B cell (primary cell): Measurements from ENCODE around the gene KHDC4. TPM values are rescaled to one million over a fixed set of nuclear protein-coding genes. Genes with fewer than 3 reads are reported as not detected.
A peak's percentile ranks its signal among the peaks of the same experiment; 100 is the strongest.

Source experiments
- ATAC-seq: fragments of 200-7000 bp; cut with Tn5 transposase; one replicate; pipeline ENCODE4 v1.10.0; 2021; ENCODE audit warnings: low read depth, mild to moderate bottlenecking, moderate number of reproducible peaks, moderate library complexity
- CTCF ChIA-PET: fragments of 350-600 bp; sonication (Branson Sonifier 250); formaldehyde crosslinking; loops from one replicate; lab custom pipeline; 2021; ENCODE audit warnings: antibody characterized with exemption, inconsistent platforms; lab: Charles Lee
- POLR2A ChIA-PET: fragments of 350-600 bp; sonication (Branson Sonifier 250); formaldehyde crosslinking; loops from one replicate; lab custom pipeline; 2021; ENCODE audit warnings: antibody characterized with exemption; lab: Charles Lee
- DNase-seq: peaks from one replicate; pipeline ENCODE4 v3.0.0; 2013
- H2AFZ ChIP-seq: 2 replicates; pipeline ENCODE4 v1.6.1; 2012; ENCODE audit warnings: mild to moderate bottlenecking, low read depth, low read length; ENCODE audit not compliant: insufficient read depth, poor library complexity, severe bottlenecking
- H3K27ac ChIP-seq, 2 donors: 1 replicate in 1 of 2; 2 replicates in 1 of 2; pipeline ENCODE4 v1.5.1; 2012 to 2013; ENCODE audit warnings: low read length in 2 of 2, mild to moderate bottlenecking in 2 of 2, moderate library complexity in 1 of 2
- H3K27me3 ChIP-seq, 4 experiments: fragments of 200-600 bp in 1 of 4; sonication (generic) in 1 of 4; replicated peaks in 1 of 4; 1 replicate in 2 of 4; 2 replicates in 2 of 4; pipeline versions ENCODE4 v1.6.1 to v1.7.0; 2013 to 2016; ENCODE audit warnings: low read length in 3 of 4, mild to moderate bottlenecking in 2 of 4, mixed read lengths in 1 of 4, moderate library complexity in 1 of 4; ENCODE audit not compliant: insufficient read depth in 4 of 4, control insufficient read depth in 3 of 4; ENCODE audit errors: control extremely low read depth in 1 of 4
- H3K36me3 ChIP-seq, 2 experiments: replicated peaks in 1 of 2; 1 replicate in 1 of 2; 2 replicates in 1 of 2; pipeline versions ENCODE4 v1.6.1 to v1.7.1; 2013; ENCODE audit warnings: low read length in 1 of 2; ENCODE audit not compliant: insufficient read depth in 2 of 2, control insufficient read depth in 1 of 2; ENCODE audit errors: control extremely low read depth in 1 of 2, extremely low read depth in 1 of 2
- H3K4me1 ChIP-seq, 2 donors: fragments of 200-600 bp in 1 of 2; sonication (generic) in 1 of 2; 1 replicate in 1 of 2; 2 replicates in 1 of 2; pipeline versions ENCODE4 v1.5.1 to v1.6.1; 2013 to 2017; ENCODE audit warnings: low read length in 2 of 2; ENCODE audit not compliant: control insufficient read depth in 2 of 2, insufficient read depth in 2 of 2
- H3K4me2 ChIP-seq: replicated peaks from 2 replicates; pipeline ENCODE3; 2012; ENCODE audit warnings: mild to moderate bottlenecking, low read depth, low read length; ENCODE audit not compliant: poor library complexity, severe bottlenecking
- H3K4me3 ChIP-seq, 5 experiments: fragments of 200-600 bp in 1 of 5; sonication (generic) in 1 of 5; 1 replicate in 3 of 5; 2 replicates in 2 of 5; pipeline versions ENCODE4 v1.5.1 to v1.7.0; 2011 to 2016; ENCODE audit warnings: low read length in 4 of 5, mild to moderate bottlenecking in 4 of 5, low read depth in 2 of 5, control low read depth in 1 of 5, moderate library complexity in 1 of 5; ENCODE audit not compliant: insufficient read depth in 1 of 5; ENCODE audit errors: control extremely low read depth in 1 of 5, extremely low read depth in 1 of 5
- H3K79me2 ChIP-seq: fragments of 200-600 bp; sonication (generic); one replicate; pipeline ENCODE4 v1.6.0; 2016; ENCODE audit warnings: low read length; ENCODE audit not compliant: control insufficient read depth, insufficient read depth
- H3K9ac ChIP-seq: fragments of 200-600 bp; sonication (generic); 2 replicates; pipeline ENCODE4 v1.6.1; 2017; ENCODE audit warnings: mild to moderate bottlenecking, low read length, moderate library complexity
- H3K9me3 ChIP-seq, 3 donors: one replicate each; pipeline versions ENCODE4 v1.6.1 to v1.7.1; 2013; ENCODE audit warnings: low read length in 2 of 3; ENCODE audit not compliant: control insufficient read depth in 2 of 3, insufficient read depth in 1 of 3; ENCODE audit errors: control extremely low read depth in 1 of 3
- H4K20me1 ChIP-seq: 2 replicates; pipeline ENCODE4 v1.6.0; 2012; ENCODE audit warnings: mild to moderate bottlenecking, low read length; ENCODE audit not compliant: insufficient read depth, control insufficient read depth, poor library complexity, severe bottlenecking
- H3K27ac Mint-ChIP-seq: one replicate; pipeline ENCODE4 v1.8.0; 2021; ENCODE audit warnings: mixed read lengths
- H3K27me3 Mint-ChIP-seq: one replicate; pipeline ENCODE4 v1.8.0; 2021; ENCODE audit warnings: mixed read lengths
- H3K4me1 Mint-ChIP-seq: one replicate; pipeline ENCODE4 v1.8.0; 2021; ENCODE audit warnings: mixed read lengths
- H3K4me3 Mint-ChIP-seq: one replicate; pipeline ENCODE4 v1.8.0; 2021; ENCODE audit warnings: mixed read lengths
- H3K9me3 Mint-ChIP-seq: one replicate; pipeline ENCODE4 v1.8.0; 2022; ENCODE audit warnings: mixed read lengths; ENCODE audit not compliant: insufficient read depth
- CTCF ChIP-seq: fragments of 200-600 bp; IDR thresholded peaks from one replicate; pipeline ENCODE4 v1.8.0; 2022; ENCODE audit warnings: antibody characterized with exemption, mild to moderate bottlenecking
- EZH2 ChIP-seq: IDR thresholded peaks from 2 replicates; pipeline ENCODE4 v1.6.1; 2012; ENCODE audit warnings: borderline replicate concordance, low read depth, mild to moderate bottlenecking, moderate library complexity, low read length; ENCODE audit not compliant: insufficient read depth, poor library complexity, severe bottlenecking
- WGBS: methylation state at CpG from one replicate; pipeline ENCODE4 v1.1.5; 2013; ENCODE audit warnings: missing lambda C conversion rate; ENCODE audit not compliant: insufficient coverage; 5-methylcytosine and 5-hydroxymethylcytosine counted together
- intact Hi-C: fragments of 100-400 bp; cut with micrococcal nuclease; formaldehyde crosslinking; loops from one replicate; pipeline ENCODE4 v1.10.0; 2022
- polyA plus RNA-seq: library from polyadenylated mRNA; depleted of rRNA; stranded (reverse); fragments of >200 nt; gene quantifications from 2 replicates; pipeline ENCODE4 v1.2.3, GENCODE V29; 2012
- total RNA-seq, 2 donors: library from RNA; stranded (reverse); fragments of 120-200 nt in 1 of 2; gene quantifications; 1 replicate in 1 of 2; 2 replicates in 1 of 2; pipeline versions ENCODE4 v1.2.3 to v1.2.4, GENCODE V29; 2013 to 2022

Gene KHDC4
- total and polyA plus RNA-seq, 2 donors (not counting 1 experiment from before 2014, with no cell fraction given) = 51.3 to 122 TPM

- no peaks in the 10 kb centered on the region for H3K9me3 ChIP-seq
- H4K20me1 ChIP-seq = peaks cover 60% of the 10 kb centered on the region
- no peak for TF ChIP-seq CTCF
- no peak for TF ChIP-seq EZH2
- Mint-ChIP-seq H3K27ac (peak overlapping the region; percentile 94), H3K27me3 (no peaks in the 10 kb centered on the region), H3K9me3 (no peaks in the 10 kb centered on the region), H3K4me3 (peak overlapping the region; percentile 95), H3K4me1 (peaks cover 81% of the 10 kb centered on the region)
- ChIA-PET POLR2A (interaction anchor here (0.6 to 4.4 kb wide), 11 partner anchors 8 to 43 kb away, joined by 3 to 61 read pairs (median 9); partner anchors contain the start of genes KHDC4 and RXFP4), CTCF (interaction anchor here (1.4 to 12.2 kb wide), 10 partner anchors 8 to 42 kb away, joined by 5 to 206 read pairs (median 10); partner anchors contain the start of genes KHDC4 and RXFP4)
- peaks cover 4 to 21% of the 10 kb centered on the region in 2 experiments for H3K36me3 ChIP-seq
- peak overlapping the region; percentile 70 to 91 for H3K27ac ChIP-seq
- intact Hi-C loops = loop anchor here (5.0 kb wide), 1 partner anchor 230 kb away; no protein-coding TSS in a partner anchor
- peak overlapping the region; percentile 67 for H2AFZ ChIP-seq
- H3K27me3 ChIP-seq = no peaks in the 10 kb centered on the region
- H3K4me2 ChIP-seq = peak overlapping the region; percentile 93
- WGBS = 0% methylated on average over 5 of the region's 5 CpGs
- peak overlapping the region; percentile 71 to 93 (median 81) for H3K4me3 ChIP-seq
- peak overlapping the region; percentile 89 for H3K9ac ChIP-seq
- DNase-seq = no peak
- ATAC-seq = no peak
- peaks cover 63 to 72% of the 10 kb centered on the region in 2 donors for H3K4me1 ChIP-seq
- H3K79me2 ChIP-seq = peaks cover 98% of the 10 kb centered on the region
Measured at GRCh38 chr1:155976913-155977689, 42.9 kb upstream of the KHDC4 start.
